Measurements from ENCODE around the gene DNAAF2.

GRCh38 chr14:49581209-49582112 lies 53.6 kb downstream of the DNAAF2 start:
- TF ChIP-seq MYC (IDR thresholded peaks at IDR 0.05; ENCODE audit: low read depth, low read length) (no peak), CTCF (IDR thresholded peaks at IDR 0.05; ENCODE audit: low read depth, low read length) (no peak)
